Common myeloid progenitor, CD34-positive (primary cell): Measurements from ENCODE around the gene FTO.

Experiments
- CTCF ChIA-PET: fragments of 350-600 bp; sonication (Branson Sonifier 250); formaldehyde crosslinking; loops from one replicate; lab custom pipeline; 2021; ENCODE audit warnings: antibody characterized with exemption; lab: Charles Lee
- POLR2A ChIA-PET: fragments of 350-600 bp; sonication (Branson Sonifier 250); formaldehyde crosslinking; loops from one replicate; lab custom pipeline; 2021; ENCODE audit warnings: antibody characterized with exemption; lab: Charles Lee
- DNase-seq, 3 donors: peaks; one replicate each; pipeline versions ENCODE4 v3.0.0 to v3.0.0-alpha.2; 2013
- H3K27ac ChIP-seq, 2 experiments: 1 replicate in 1 of 2; 2 replicates in 1 of 2; pipeline ENCODE4 v1.7.0; 2013; ENCODE audit warnings: inconsistent platforms in 2 of 2, low read length in 2 of 2, mild to moderate bottlenecking in 2 of 2, low read depth in 1 of 2, moderate library complexity in 1 of 2; ENCODE audit not compliant: severe bottlenecking in 2 of 2, insufficient read depth in 1 of 2, poor library complexity in 1 of 2
- H3K27me3 ChIP-seq, 5 experiments: replicated peaks in 2 of 5; 1 replicate in 3 of 5; 2 replicates in 2 of 5; pipeline versions ENCODE4 v1.6.1 to v1.7.0; 2013; ENCODE audit warnings: low read length in 4 of 5, mild to moderate bottlenecking in 2 of 5, moderate library complexity in 2 of 5, inconsistent platforms in 1 of 5; ENCODE audit not compliant: insufficient read depth in 5 of 5, control insufficient read depth in 4 of 5
- H3K36me3 ChIP-seq, 4 experiments: 1 replicate in 2 of 4; 2 replicates in 2 of 4; pipeline versions ENCODE4 v1.6.1 to v1.7.0; 2013; ENCODE audit warnings: low read length in 3 of 4, control low read depth in 1 of 4, mild to moderate bottlenecking in 1 of 4; ENCODE audit not compliant: control insufficient read depth in 4 of 4, insufficient read depth in 4 of 4
- H3K4me1 ChIP-seq, 4 experiments: 1 replicate in 3 of 4; 2 replicates in 1 of 4; pipeline versions ENCODE4 v1.6.1 to v1.7.1; 2013; ENCODE audit warnings: low read length in 3 of 4, mild to moderate bottlenecking in 3 of 4, control low read depth in 1 of 4, inconsistent platforms in 1 of 4, moderate library complexity in 1 of 4; ENCODE audit not compliant: control insufficient read depth in 4 of 4, insufficient read depth in 4 of 4; ENCODE audit errors: control extremely low read depth in 1 of 4
- H3K4me3 ChIP-seq, 7 experiments: 1 replicate in 4 of 7; 2 replicates in 3 of 7; pipeline versions ENCODE4 v1.5.1 to v1.7.0; 2013; ENCODE audit warnings: mild to moderate bottlenecking in 7 of 7, low read length in 6 of 7, moderate library complexity in 6 of 7, inconsistent platforms in 2 of 7, low read depth in 2 of 7, control low read depth in 1 of 7; ENCODE audit not compliant: insufficient read depth in 4 of 7, control insufficient read depth in 1 of 7; ENCODE audit errors: extremely low read depth in 1 of 7
- H3K9me3 ChIP-seq, 5 experiments: 1 replicate in 4 of 5; 2 replicates in 1 of 5; pipeline versions ENCODE4 v1.6.1 to v1.7.1; 2013; ENCODE audit warnings: low read length in 4 of 5, mild to moderate bottlenecking in 2 of 5, inconsistent platforms in 1 of 5, low read depth in 1 of 5, moderate library complexity in 1 of 5; ENCODE audit not compliant: control insufficient read depth in 4 of 5, insufficient read depth in 2 of 5; ENCODE audit errors: control extremely low read depth in 1 of 5
- WGBS: methylation state at CpG from one replicate; pipeline ENCODE4 v1.1.5; 2013; ENCODE audit not compliant: insufficient coverage; 5-methylcytosine and 5-hydroxymethylcytosine counted together

Gene FTO

GRCh38 chr16:53769787-53770186 lies 65.8 kb downstream of the FTO start:
- Histone ChIP-seq H3K9me3 (no peaks in the 10 kb centered on the region), H3K27ac (no peak overlapping the region), H3K4me3 (no peak overlapping the region), H3K27me3 (no peaks in the 10 kb centered on the region), H3K4me1 (peaks cover 7 to 27% (median 15%) of the 10 kb centered on the region in 4 experiments), H3K36me3 (no peaks in the 10 kb centered on the region)
- ChIA-PET POLR2A (no interaction called here), CTCF (no interaction called here)
- DNase-seq: no peak

DNA sequence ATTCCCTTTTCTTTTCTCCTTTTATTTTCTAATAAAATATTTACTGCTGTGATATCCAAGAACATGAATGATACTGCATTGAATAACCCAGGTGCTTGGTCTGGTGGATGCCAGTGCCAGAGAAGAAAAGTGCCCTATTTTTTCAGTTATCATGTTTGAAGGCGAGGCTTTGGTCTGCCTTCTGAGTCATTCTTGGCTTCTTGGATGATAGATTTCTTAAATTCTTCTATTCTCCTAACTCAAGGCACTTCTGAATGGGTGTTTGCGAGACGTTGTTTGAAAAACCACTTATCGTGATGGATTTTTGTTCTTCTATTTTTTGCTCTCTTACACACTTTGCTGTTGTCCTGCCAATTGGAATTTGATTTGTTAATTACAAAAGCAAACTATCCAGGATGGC lies 66.7 kb downstream of the FTO start:
- 100% methylated on average over 1 of the region's 4 CpGs for WGBS
- H3K36me3 ChIP-seq: no peaks in the 10 kb centered on the region
- no peaks in the 10 kb centered on the region for H3K9me3 ChIP-seq
- H3K4me1 ChIP-seq: peaks cover 7 to 36% (median 15%) of the 10 kb centered on the region in 4 experiments
- ChIA-PET CTCF (no interaction called here), POLR2A (no interaction called here)
- H3K4me3 ChIP-seq: no peak overlapping the region
- no peak overlapping the region for H3K27ac ChIP-seq
- H3K27me3 ChIP-seq: no peaks in the 10 kb centered on the region
- no peak for DNase-seq

GRCh38 chr16:53771655-53772497 lies 67.9 kb downstream of the FTO start:
- 59% methylated on average over 3 of the region's 9 CpGs for WGBS
- peaks cover 0 to 2% (median 0%) of the 10 kb centered on the region in 5 experiments for H3K9me3 ChIP-seq
- CTCF ChIA-PET: interaction anchor here (1.1 to 5.3 kb wide), 4 partner anchors 13 to 67 kb away, joined by 3 to 31 read pairs (median 4); partner anchors contain the start of gene FTO
- POLR2A ChIA-PET: no interaction called here
- no peaks in the 10 kb centered on the region for H3K27me3 ChIP-seq
- no peak overlapping the region for H3K27ac ChIP-seq
- no peaks in the 10 kb centered on the region for H3K36me3 ChIP-seq
- peaks cover 7 to 45% (median 15%) of the 10 kb centered on the region in 4 experiments for H3K4me1 ChIP-seq
- no peak for DNase-seq
- no peak overlapping the region for H3K4me3 ChIP-seq

DNA sequence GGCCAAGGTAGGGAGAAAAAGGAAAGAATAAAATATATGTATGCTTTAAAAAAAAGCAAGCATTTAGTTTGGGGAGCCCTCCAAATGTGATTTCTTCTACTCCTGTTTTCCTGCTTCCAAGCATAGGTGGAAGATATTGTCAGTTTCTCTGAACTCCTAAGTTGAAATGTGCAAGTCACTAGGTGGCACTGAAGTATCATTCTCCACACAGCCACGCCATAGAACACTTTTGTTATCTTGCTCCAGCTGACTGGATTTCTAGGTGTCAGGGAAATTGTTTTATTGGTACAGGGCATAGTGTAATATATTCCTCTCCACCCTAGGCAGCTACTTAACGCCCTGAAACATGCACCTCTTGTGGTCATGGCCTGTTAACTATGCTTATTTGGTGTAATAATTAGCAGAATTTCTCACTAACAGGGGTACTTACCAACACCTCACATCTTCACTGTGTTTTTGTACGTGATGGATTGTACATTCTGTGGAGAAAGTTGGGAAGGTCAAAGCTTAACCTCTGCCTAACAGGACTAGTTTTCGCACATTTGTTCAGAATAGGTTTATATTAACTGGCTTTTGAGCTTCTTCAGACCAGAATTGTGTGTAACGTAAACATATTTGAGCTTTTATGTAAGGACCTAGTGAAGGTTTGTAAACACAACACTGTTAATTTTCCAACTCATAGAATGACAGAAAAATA lies 69.3 kb downstream of the FTO start:
- peak; percentile 46 to 74 (median 69) for DNase-seq
- POLR2A ChIA-PET: no interaction called here
- no peak overlapping the region for H3K4me3 ChIP-seq

DNA sequence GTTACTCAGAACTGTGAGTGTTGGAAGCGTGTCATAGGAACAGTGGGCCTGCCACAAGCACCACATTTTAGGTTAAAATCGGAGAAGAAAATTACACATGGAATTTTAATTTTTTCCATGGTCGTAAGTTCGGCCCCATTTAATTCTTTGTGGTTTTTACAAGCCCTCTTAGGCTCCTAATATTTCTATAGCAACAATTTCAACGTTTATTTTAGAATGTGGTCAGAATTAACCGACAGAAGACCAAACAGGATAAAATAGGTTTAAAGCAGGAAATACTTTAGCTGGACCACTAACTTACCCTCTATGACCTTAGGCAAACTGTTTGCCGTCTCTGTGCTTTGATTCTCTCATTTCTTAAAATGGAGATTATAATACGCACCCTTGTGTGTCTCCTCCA lies 69.9 kb downstream of the FTO start:
- Histone ChIP-seq H3K36me3 (no peaks in the 10 kb centered on the region), H3K27me3 (no peaks in the 10 kb centered on the region), H3K27ac (no peak overlapping the region), H3K4me1 (peaks cover 7 to 47% (median 15%) of the 10 kb centered on the region in 4 experiments), H3K4me3 (peak overlapping the region in 2 of 7 experiments; percentile 30 to 46), H3K9me3 (peaks cover 0 to 2% (median 0%) of the 10 kb centered on the region in 5 experiments)
- ChIA-PET POLR2A (no interaction called here), CTCF (interaction anchor here (0.7 to 5.3 kb wide), 9 partner anchors 11 to 1483 kb away, joined by 3 to 31 read pairs (median 4); no protein-coding TSS in a partner anchor)
- DNase-seq: peak in 1 of 3 donors; percentile 19
- WGBS: 23% methylated on average over 7 of the region's 8 CpGs

More for the DNA sequence above, 69.3 kb downstream of the FTO start:
- Histone ChIP-seq H3K36me3 (no peaks in the 10 kb centered on the region), H3K9me3 (peaks cover 0 to 2% (median 0%) of the 10 kb centered on the region in 5 experiments), H3K27me3 (no peaks in the 10 kb centered on the region), H3K27ac (no peak overlapping the region), H3K4me1 (peaks cover 7 to 47% (median 15%) of the 10 kb centered on the region in 4 experiments)
- CTCF ChIA-PET: interaction anchor here (0.7 to 5.3 kb wide), 11 partner anchors 12 to 1484 kb away, joined by 3 to 31 read pairs (median 4); partner anchors contain the start of gene FTO
- no CpG with 5 or more reads among the region's 5 CpGs for WGBS

DNA sequence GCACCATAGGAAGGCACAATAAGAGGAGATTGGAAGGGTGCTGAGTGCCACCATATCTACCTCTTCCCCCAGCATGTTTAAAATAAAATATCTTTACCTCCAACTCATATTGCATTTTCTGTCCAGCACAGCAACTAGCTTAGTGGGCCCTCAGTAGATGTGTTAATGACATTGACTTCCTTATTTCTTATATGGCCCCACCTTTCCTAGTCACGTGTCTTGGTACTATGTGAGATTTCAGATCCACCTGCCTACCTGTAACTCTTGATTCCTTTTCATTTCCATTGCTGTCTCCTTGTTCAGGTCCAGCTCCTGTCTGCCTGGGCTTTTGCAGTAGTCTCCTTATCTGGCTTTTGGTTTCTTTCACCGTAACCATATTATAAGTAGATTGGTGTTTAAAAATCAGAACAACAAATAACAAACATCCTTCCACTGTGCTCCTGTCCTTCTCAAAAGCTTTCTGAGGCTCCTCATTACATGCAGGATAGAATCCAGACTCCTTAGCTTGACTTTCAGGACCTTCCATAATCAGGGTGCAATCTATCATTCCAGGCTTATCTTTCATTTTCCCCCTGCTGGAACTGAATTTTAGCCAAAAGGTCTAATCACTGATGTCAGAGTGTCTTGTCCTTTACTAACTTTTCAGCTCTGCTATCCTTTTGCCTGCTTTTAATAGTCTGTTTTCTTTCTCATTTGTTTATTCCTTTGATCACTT lies 71.3 kb downstream of the FTO start:
- ChIA-PET POLR2A (no interaction called here), CTCF (interaction anchor here (1.2 to 5.3 kb wide), 2 partner anchors 10 to 171 kb away, joined by 3 to 31 read pairs; no protein-coding TSS in a partner anchor)
- 100% methylated on average over 1 of the region's 2 CpGs for WGBS
- Histone ChIP-seq H3K4me1 (peaks cover 7 to 45% (median 13%) of the 10 kb centered on the region in 4 experiments), H3K4me3 (no peak overlapping the region), H3K27me3 (no peaks in the 10 kb centered on the region), H3K9me3 (peaks cover 0 to 2% (median 0%) of the 10 kb centered on the region in 5 experiments), H3K27ac (no peak overlapping the region), H3K36me3 (no peaks in the 10 kb centered on the region)
- DNase-seq: peak in 1 of 3 donors; percentile 14
